HepG2 (cell line): ENCODE results near the gene STH. TPM values are rescaled to one million over a fixed set of nuclear protein-coding genes. Genes with fewer than 3 reads are reported as not detected.
A peak's percentile ranks its signal among the peaks of the same experiment; 100 is the strongest.

Experiments used
- ATAC-seq: fragments of 200-7000 bp; cut with Tn5 transposase; 3 replicates; pipeline ENCODE4 v1.9.1; 2020; ENCODE audit warnings: mild to moderate bottlenecking, moderate library complexity
- BruUV-seq: library from RNA; stranded (reverse); fragments of 400-500 nt; replicated peaks from 2 replicates; lab custom pipeline; 2021; lab: Mats Ljungman, UMichigan
- CTCF ChIA-PET: fragments of 300-600 bp; formaldehyde crosslinking; extraction: SDS; loops from one replicate; lab custom pipeline; 2021; ENCODE audit warnings: low total read pairs, inconsistent platforms, low intra/inter-chr PET ratio; lab: Yijun Ruan, JAX
- POLR2A ChIA-PET: fragments of 350-600 bp; sonication (Branson Sonifier 250); formaldehyde crosslinking; loops from one replicate; lab custom pipeline; 2020; ENCODE audit warnings: antibody characterized with exemption, inconsistent platforms; lab: Yijun Ruan, JAX
- DNase-seq: peaks from one replicate; pipeline ENCODE4 v3.0.0-alpha.2; 2015; ENCODE audit warnings: low spot score
- FAIRE-seq: peaks from 3 replicates; lab custom pipeline; 2011; peaks lifted over from hg19 to GRCh38; lab: Jason Lieb, UNC
- H2AFZ ChIP-seq: one replicate; pipeline ENCODE4 v1.6.1; 2011; ENCODE audit warnings: low read length, inconsistent platforms
- H3K27ac ChIP-seq: fragments of 300-600 bp; 3 replicates; pipeline ENCODE4 v1.8.0; 2011; ENCODE audit warnings: mixed run types, mild to moderate bottlenecking, mixed read lengths, low read length, inconsistent platforms; ENCODE audit not compliant: insufficient read depth; ENCODE audit errors: extremely low read length
- H3K27me3 ChIP-seq, 2 experiments: fragments of 200-600 bp in 1 of 2; 2 replicates in 1 of 2; 3 replicates in 1 of 2; pipeline versions ENCODE4 v1.6.0 to v1.8.0; 2011; ENCODE audit warnings: low read length in 2 of 2, mild to moderate bottlenecking in 2 of 2, moderate library complexity in 2 of 2, inconsistent platforms in 1 of 2; ENCODE audit not compliant: insufficient read depth in 2 of 2, control insufficient read depth in 1 of 2
- H3K36me3 ChIP-seq, 2 experiments: fragments of 200-600 bp in 1 of 2; replicated peaks in 1 of 2; 2 replicates in 1 of 2; 3 replicates in 1 of 2; pipeline versions ENCODE4 v1.5.1 to v1.8.0; 2011; ENCODE audit warnings: low read length in 2 of 2, inconsistent platforms in 1 of 2; ENCODE audit not compliant: insufficient read depth in 2 of 2, control insufficient read depth in 1 of 2
- H3K4me1 ChIP-seq: 2 replicates; pipeline ENCODE4 v1.5.1; 2012; ENCODE audit warnings: low read length, inconsistent platforms; ENCODE audit not compliant: insufficient read depth
- H3K4me2 ChIP-seq: 2 replicates; pipeline ENCODE4 v1.6.0; 2011; ENCODE audit warnings: low read depth, low read length, inconsistent platforms
- H3K4me3 ChIP-seq, 3 experiments: fragments of 200-600 bp in 1 of 3; sonication (generic), shearing (Covaris generic) in 1 of 3; replicated peaks in 1 of 3; 2 replicates each; pipeline ENCODE4 v1.5.1; 2011 to 2016; ENCODE audit warnings: low read length in 3 of 3, inconsistent platforms in 2 of 3, low read depth in 2 of 3, mild to moderate bottlenecking in 2 of 3, control low read depth in 1 of 3, mixed read lengths in 1 of 3; ENCODE audit not compliant: insufficient read depth in 1 of 3
- H3K79me2 ChIP-seq: one replicate; pipeline ENCODE4 v1.6.1; 2011; ENCODE audit warnings: low read length, inconsistent platforms; ENCODE audit not compliant: insufficient read depth
- H3K9ac ChIP-seq: 2 replicates; pipeline ENCODE4 v1.6.0; 2011; ENCODE audit warnings: mild to moderate bottlenecking, low read depth, low read length, inconsistent platforms; ENCODE audit not compliant: insufficient read depth
- H3K9me3 ChIP-seq: 2 replicates; pipeline ENCODE4 v1.5.1; 2012; ENCODE audit warnings: mild to moderate bottlenecking, low read length
- H4K20me1 ChIP-seq: 2 replicates; pipeline ENCODE4 v1.6.0; 2011; ENCODE audit warnings: inconsistent platforms, mild to moderate bottlenecking, low read length, moderate library complexity; ENCODE audit not compliant: insufficient read depth
- CREB1 ChIP-seq, 2 experiments: fragments of 450-650 bp in 1 of 2; IDR thresholded peaks; 2 replicates each; pipeline ENCODE4 v1.6.1; 2016 to 2017; ENCODE audit warnings: control low read depth in 1 of 2, mild to moderate bottlenecking in 1 of 2, missing compliant biosample characterization in 1 of 2, missing genetic modification characterization in 1 of 2
- MED1 ChIP-seq: sonication (generic); formaldehyde crosslinking; IDR thresholded peaks from 2 replicates; pipeline ENCODE4 v1.4.0; 2020; ENCODE audit warnings: missing genetic modification reagents
- MYC ChIP-seq: sonication (generic); formaldehyde crosslinking; IDR thresholded peaks from 2 replicates; pipeline ENCODE4 v1.9.0; 2021; ENCODE audit warnings: missing genetic modification reagents, borderline replicate concordance
- PRPF4 ChIP-seq: fragments of 200-400 bp; formaldehyde crosslinking; IDR thresholded peaks from 2 replicates; pipeline ENCODE4 v1.6.1; 2016; ENCODE audit warnings: low read length, low read depth; ENCODE audit not compliant: poor library complexity, severe bottlenecking
- SNRNP70 ChIP-seq: fragments of 200-400 bp; formaldehyde crosslinking; IDR thresholded peaks from 2 replicates; pipeline ENCODE4 v1.6.1; 2017; ENCODE audit warnings: mild to moderate bottlenecking, low read depth, low read length, moderate library complexity
- ZBTB38 ChIP-seq: sonication (generic); formaldehyde crosslinking; IDR thresholded peaks from 2 replicates; pipeline ENCODE4 v1.5.1; 2020; ENCODE audit warnings: mild to moderate bottlenecking, missing genetic modification reagents
- ZKSCAN1 ChIP-seq: fragments of 150-350 bp; IDR thresholded peaks from 2 replicates; pipeline ENCODE4 v1.6.1; 2014; ENCODE audit warnings: low read length
- ZKSCAN5 ChIP-seq: sonication (generic); formaldehyde crosslinking; IDR thresholded peaks from 2 replicates; pipeline ENCODE4 v1.5.1; 2020; ENCODE audit warnings: mild to moderate bottlenecking, missing genetic modification reagents
- ZNF143 ChIP-seq: sonication (generic); formaldehyde crosslinking; IDR thresholded peaks from 2 replicates; pipeline ENCODE4 v1.4.0; 2020; ENCODE audit warnings: missing genetic modification reagents
- ZNF292 ChIP-seq: sonication (generic); formaldehyde crosslinking; IDR thresholded peaks from 2 replicates; pipeline ENCODE4 v1.8.1; 2022; ENCODE audit warnings: mild to moderate bottlenecking, low read depth, missing genetic modification reagents, borderline replicate concordance
- ZNF616 ChIP-seq: sonication (generic); formaldehyde crosslinking; IDR thresholded peaks from 2 replicates; pipeline ENCODE4 v1.5.0; 2020; ENCODE audit warnings: low read depth, mild to moderate bottlenecking, missing genetic modification reagents
- ZSCAN30 ChIP-seq: sonication (generic); formaldehyde crosslinking; IDR thresholded peaks from 2 replicates; pipeline ENCODE4 v1.5.0; 2020; ENCODE audit warnings: mild to moderate bottlenecking, missing genetic modification reagents
- WGBS: methylation state at CpG from one replicate; pipeline ENCODE4 v1.1.6; 2017; ENCODE audit warnings: low lambda C conversion rate; 5-methylcytosine and 5-hydroxymethylcytosine counted together
- in situ Hi-C: cut with HindIII; loops from 2 replicates; pipeline ENCODE4 v1.10.0; 2017; ENCODE audit warnings: low pct_unique_long_range_greater_than_20kb; ENCODE audit not compliant: extremely low pct_ligation_motif_present
- intact Hi-C: fragments of 100-400 bp; cut with micrococcal nuclease; formaldehyde crosslinking; loops from one replicate; pipeline ENCODE4 v1.10.0; 2022; ENCODE audit not compliant: unreplicated experiment
- polyA plus RNA-seq, 8 experiments: library from polyadenylated mRNA; depleted of rRNA in 3 of 8; stranded (reverse) in 7 of 8; unstranded in 1 of 8; fragments of >200 nt; fragmentation: Illumina TruSeq in 4 of 8; extraction: Trizol in 4 of 8; gene quantifications; 2 replicates each; pipeline versions ENCODE4 v1.2.1 to v1.2.3, GENCODE V29; 2011 to 2016; ENCODE audit warnings: low read depth in 4 of 8, missing spikeins in 1 of 8, mixed read lengths in 1 of 8; ENCODE audit not compliant: insufficient read depth in 1 of 8
- total RNA-seq, 5 experiments: library from RNA; depleted of rRNA; stranded (reverse); fragments of >200 nt; fragmentation: Illumina TruSeq; extraction: Trizol; gene quantifications; 2 replicates each; pipeline ENCODE4 v1.2.3, GENCODE V29; 2016; ENCODE audit warnings: low read depth in 1 of 5
- TF ChIP-seq, protein P1 (sequence below): sonication (generic); formaldehyde crosslinking; IDR thresholded peaks from 2 replicates; pipeline ENCODE4 v1.9.0; 2021; ENCODE audit warnings: mild to moderate bottlenecking, missing genetic modification reagents

The STH gene
- total and polyA plus RNA-seq, 2 of the 13 experiments (the other 11 are each of a cell fraction or from before 2014, with no cell fraction given): not detected

DNA sequence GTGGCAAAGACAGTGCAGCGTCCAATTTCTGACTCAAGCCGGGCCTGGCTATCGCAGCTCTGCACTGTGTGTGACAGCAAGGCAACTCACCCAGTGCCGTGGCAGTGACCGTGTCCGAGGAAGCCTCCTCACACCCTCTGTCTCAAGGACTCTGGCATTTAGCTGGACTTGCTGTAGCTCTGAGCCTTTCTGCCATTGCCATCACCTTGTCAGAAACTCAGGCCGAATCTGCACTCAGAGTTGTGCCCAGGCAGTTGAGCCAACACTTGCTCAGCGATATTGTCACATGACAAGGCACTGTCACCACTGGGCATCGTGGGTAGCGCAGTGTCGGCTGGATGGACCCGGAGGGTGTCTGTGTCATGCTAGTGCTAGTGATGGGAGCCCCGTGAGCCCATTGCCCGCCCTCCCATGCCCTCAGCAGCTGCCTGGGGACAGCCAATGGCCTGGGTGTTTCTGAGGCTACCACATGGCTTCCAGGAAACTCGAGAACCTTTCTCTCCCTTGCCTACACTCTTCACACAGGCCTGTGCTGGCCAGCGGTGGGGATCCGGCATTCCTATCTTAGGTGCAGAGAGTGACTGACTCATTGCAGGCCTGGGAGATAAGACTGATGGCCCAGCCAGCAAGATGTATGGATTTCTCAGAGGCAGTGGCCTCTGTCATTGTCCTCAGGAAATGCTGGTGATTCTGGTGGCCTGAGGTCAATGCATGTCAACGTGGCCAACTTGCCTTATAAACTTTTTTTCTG is 22.1 kb upstream of the STH start:
- TF ChIP-seq CREB1 (IDR thresholded peaks at IDR 0.05) (0 out of 2 replicates have a peak, but pooled peaks have one; percentile 11), CREB1 (CRISPR knock-in tag; IDR thresholded peaks at IDR 0.05) (no peak), MYC (CRISPR knock-in tag) (0 out of 2 replicates have a peak, but pooled peaks have one; percentile 16), ZKSCAN5 (no peak)
- in situ Hi-C loops: no loop called here
- Histone ChIP-seq H3K36me3 (no peaks in the 10 kb centered on the region), H3K4me3 (no peak overlapping the region), H3K4me2 (no peak overlapping the region), H2AFZ (no peak overlapping the region), H3K27ac (no peak overlapping the region), H3K79me2 (no peaks in the 10 kb centered on the region), H3K27me3 (no peaks in the 10 kb centered on the region; a peak in 1 of 5 replicates), H3K4me1 (no peaks in the 10 kb centered on the region), H4K20me1 (no peaks in the 10 kb centered on the region; the same call in 1 of the 2 replicates), H3K9ac (no peak overlapping the region), H3K9me3 (no peaks in the 10 kb centered on the region)
- ChIA-PET CTCF (no interaction called here), POLR2A (no interaction called here)
- FAIRE-seq (no peak), DNase-seq (no peak), ATAC-seq (peak; percentile 62)
- BruUV-seq: no TSS peak
- intact Hi-C loops: no loop called here
- 63% methylated on average over 14 of the region's 18 CpGs for WGBS

DNA sequence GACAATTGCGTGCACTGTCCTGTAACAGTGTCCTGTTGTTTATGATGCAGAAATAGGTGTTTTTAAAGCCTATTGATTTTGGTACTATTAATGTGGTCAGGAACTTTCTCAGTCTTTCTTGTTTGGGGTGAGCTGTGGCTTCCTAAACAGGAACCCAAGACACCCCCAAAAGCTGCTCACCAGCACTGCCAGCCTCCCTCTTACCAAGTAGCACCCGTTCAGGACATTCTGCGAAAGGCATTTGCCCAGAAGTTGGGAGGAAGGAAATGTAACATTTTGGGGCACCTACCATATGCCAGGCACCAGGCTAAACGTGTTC is 21.6 kb upstream of the STH start:
- FAIRE-seq (no peak), ATAC-seq (no peak), DNase-seq (no peak)
- intact Hi-C loops: no loop called here
- in situ Hi-C loops: no loop called here
- Histone ChIP-seq H3K4me3 (no peak overlapping the region), H2AFZ (no peak overlapping the region), H3K9ac (no peak overlapping the region), H3K27me3 (no peaks in the 10 kb centered on the region; a peak in 1 of 5 replicates), H3K27ac (no peak overlapping the region), H3K36me3 (no peaks in the 10 kb centered on the region), H3K4me1 (no peaks in the 10 kb centered on the region), H3K4me2 (no peak overlapping the region), H4K20me1 (no peaks in the 10 kb centered on the region; the same call in 1 of the 2 replicates), H3K9me3 (no peaks in the 10 kb centered on the region), H3K79me2 (no peaks in the 10 kb centered on the region)
- CTCF ChIA-PET: no interaction called here
- POLR2A ChIA-PET: no interaction called here
- 65% methylated on average over 4 of the region's 4 CpGs for WGBS
- no TSS peak for BruUV-seq
- TF ChIP-seq SNRNP70 (no peak), ZNF292 (CRISPR knock-in tag) (no peak), ZNF143 (CRISPR knock-in tag) (no peak), ZBTB38 (no peak), ZNF616 (no peak), PRPF4 (no peak), MED1 (CRISPR knock-in tag) (no peak), ZKSCAN1 (no peak), ZSCAN30 (CRISPR knock-in tag) (no peak)
- TF ChIP-seq, protein P1, sequence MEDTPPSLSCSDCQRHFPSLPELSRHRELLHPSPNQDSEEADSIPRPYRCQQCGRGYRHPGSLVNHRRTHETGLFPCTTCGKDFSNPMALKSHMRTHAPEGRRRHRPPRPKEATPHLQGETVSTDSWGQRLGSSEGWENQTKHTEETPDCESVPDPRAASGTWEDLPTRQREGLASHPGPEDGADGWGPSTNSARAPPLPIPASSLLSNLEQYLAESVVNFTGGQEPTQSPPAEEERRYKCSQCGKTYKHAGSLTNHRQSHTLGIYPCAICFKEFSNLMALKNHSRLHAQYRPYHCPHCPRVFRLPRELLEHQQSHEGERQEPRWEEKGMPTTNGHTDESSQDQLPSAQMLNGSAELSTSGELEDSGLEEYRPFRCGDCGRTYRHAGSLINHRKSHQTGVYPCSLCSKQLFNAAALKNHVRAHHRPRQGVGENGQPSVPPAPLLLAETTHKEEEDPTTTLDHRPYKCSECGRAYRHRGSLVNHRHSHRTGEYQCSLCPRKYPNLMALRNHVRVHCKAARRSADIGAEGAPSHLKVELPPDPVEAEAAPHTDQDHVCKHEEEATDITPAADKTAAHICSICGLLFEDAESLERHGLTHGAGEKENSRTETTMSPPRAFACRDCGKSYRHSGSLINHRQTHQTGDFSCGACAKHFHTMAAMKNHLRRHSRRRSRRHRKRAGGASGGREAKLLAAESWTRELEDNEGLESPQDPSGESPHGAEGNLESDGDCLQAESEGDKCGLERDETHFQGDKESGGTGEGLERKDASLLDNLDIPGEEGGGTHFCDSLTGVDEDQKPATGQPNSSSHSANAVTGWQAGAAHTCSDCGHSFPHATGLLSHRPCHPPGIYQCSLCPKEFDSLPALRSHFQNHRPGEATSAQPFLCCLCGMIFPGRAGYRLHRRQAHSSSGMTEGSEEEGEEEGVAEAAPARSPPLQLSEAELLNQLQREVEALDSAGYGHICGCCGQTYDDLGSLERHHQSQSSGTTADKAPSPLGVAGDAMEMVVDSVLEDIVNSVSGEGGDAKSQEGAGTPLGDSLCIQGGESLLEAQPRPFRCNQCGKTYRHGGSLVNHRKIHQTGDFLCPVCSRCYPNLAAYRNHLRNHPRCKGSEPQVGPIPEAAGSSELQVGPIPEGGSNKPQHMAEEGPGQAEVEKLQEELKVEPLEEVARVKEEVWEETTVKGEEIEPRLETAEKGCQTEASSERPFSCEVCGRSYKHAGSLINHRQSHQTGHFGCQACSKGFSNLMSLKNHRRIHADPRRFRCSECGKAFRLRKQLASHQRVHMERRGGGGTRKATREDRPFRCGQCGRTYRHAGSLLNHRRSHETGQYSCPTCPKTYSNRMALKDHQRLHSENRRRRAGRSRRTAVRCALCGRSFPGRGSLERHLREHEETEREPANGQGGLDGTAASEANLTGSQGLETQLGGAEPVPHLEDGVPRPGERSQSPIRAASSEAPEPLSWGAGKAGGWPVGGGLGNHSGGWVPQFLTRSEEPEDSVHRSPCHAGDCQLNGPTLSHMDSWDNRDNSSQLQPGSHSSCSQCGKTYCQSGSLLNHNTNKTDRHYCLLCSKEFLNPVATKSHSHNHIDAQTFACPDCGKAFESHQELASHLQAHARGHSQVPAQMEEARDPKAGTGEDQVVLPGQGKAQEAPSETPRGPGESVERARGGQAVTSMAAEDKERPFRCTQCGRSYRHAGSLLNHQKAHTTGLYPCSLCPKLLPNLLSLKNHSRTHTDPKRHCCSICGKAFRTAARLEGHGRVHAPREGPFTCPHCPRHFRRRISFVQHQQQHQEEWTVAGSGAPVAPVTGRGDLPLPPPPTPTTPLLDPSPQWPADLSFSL (CRISPR knock-in tag): no peak
